Activated gamma-delta T cell treated with anti-CD3 and anti-CD28 coated beads, Interleukin-2, amount 50 U/mL, for 16 hours (primary cell): ENCODE data around the gene RASSF3.
"Not testable (repeated sequence)": the region's sequence is repeated elsewhere in the genome, so short reads cannot be mapped to it uniquely, and the experiment has no call there.

Experiments
- DNase-seq: peaks from one replicate; pipeline ENCODE4 v3.0.0-alpha.2; 2020; ENCODE audit warnings: low read depth

RASSF3 gene

GRCh38 chr12:64670019-64670418, 59.7 kb downstream of the RASSF3 start:
- DNase-seq, result no peak

DNA sequence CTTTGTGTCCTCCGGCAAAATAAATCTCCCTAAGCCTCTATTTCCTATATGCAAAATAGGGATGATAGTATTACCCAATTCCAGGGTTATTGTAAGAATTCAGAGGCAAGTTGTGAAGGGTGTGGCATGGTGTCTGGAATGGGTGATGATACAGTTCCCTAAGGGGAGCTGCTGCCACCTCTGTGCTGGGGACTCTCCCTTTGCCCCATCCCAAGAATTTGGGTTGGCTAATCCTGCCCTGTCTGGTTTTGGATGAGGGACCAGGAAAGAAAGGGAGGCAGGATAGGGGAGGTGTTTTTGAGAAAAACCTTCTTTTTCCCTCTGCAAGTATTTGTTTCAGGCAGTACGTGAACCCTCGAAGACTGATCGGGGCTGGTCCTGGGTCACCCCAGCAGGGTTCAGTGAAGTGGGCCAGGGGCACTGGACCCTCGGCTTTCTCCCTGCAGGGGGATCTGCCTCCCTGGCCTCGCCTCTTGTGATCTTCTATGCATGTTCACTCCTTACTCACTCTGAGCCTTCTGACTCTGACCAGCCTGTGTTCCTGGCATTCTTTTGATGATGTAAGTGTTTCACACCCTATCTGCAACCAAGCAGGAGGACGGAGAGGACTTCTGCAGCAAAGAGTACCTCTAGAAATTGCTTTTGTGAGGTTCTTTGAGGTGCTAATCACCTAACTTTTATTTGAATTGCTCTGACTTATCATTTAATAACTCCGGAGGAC, 60.8 kb downstream of the RASSF3 start:
- no peak for DNase-seq

DNA sequence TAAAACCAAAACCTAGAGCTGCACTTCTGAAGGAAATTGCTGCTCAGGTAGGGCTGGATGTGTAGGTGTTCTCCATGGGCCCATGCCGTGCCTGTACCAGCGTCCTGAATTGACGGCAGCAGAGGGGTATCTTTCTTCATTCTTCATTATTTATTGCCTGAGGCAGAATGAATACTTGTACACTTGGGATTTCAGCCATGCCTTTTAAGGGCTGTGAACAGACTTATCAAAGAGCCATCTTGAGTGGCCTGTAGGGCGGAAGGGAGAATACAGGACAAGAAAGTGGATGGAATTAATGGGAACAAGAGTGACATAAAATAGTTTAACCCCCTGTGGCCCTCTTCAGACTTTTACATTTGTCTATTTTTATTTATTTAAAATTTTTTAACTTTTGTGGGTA, 61.4 kb downstream of the RASSF3 start:
- no peak for DNase-seq

GRCh38 chr12:64672925-64673409, 62.7 kb downstream of the RASSF3 start:
- no peak for DNase-seq

DNA sequence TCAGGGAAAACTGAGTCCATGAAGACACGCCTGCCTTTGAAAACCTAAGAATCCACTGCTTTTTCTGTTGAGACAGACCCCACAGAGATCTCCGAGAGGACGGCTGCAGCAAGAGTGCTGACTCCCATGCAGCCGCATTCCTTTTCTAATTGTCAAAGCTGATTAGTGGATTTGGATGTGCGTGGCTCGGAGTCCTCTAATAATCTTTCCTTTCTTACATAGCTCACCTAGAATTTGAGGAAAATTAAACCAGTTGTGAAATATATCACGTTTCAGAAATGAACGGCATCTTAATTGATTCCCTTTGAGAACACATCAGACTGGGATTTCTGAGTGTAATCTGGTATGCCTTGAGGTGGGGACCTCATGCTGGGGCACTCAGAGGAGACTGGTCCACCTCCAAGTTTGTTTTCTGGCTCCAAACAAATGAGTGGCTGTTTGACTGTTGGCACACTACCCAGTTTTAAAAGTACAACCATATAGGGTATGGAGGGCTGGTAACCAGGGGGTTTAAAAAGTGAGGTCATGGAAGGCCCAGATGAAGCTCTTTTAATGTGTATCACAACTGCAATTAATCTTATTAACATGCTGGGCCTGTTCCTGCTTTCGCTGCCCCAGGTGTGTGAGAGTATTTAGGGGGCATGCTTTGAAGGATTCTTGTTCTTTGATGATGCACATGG, 63.3 kb downstream of the RASSF3 start:
- DNase-seq, result no peak

DNA sequence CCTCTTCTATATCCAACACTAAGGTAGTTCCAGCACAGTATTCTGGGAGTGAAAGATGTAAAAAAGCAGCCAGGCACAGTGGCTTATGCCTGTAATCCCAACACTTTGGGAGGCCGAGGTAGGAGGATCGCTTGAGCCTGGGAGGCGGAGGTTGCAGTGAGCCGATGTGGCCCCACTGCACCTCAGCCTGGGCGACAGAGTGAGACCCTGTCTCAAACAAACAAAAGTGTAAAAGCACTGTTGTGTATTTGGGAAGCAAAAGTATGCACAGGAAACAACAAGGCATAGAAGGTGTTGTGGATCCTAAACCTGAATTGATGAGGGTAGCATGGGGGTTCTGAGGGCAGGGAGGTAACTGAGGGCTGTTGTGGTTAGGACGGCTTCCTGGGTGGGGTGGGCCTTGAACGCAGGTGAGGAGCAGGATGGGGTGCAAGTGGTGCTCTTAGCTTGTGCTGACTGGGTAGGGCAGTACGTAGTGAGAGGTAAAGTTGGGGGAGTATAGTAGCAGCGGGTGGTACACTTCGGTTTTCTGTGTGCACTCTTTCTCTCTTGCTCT, 64.2 kb downstream of the RASSF3 start:
- DNase-seq, result no peak

DNA sequence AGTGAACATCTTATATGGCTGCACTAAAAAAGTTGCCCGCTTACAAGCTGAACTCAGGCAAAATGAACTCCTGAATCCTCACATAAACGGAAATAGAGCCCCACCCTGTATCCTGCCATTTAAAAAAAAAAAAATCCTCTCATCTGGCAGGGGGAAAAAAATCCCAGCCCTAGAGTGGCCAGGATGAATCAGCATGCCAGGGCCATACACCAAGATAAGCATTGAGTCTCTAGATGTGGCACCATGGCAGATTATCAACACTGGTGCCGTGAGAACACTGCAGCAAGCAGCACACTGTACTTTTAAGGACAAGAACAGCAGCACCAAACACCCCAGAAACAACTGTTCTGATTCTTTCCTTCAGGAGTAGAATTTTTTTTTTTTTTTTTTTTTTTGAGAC, 65.5 kb downstream of the RASSF3 start:
- no peak for DNase-seq

GRCh38 chr12:64678248-64678647, 68.0 kb downstream of the RASSF3 start:
- no peak for DNase-seq

- no peak for DNase-seq
Observed at GRCh38 chr12:64678835-64679234, 68.5 kb downstream of the RASSF3 start.

GRCh38 chr12:64679487-64680001, 69.2 kb downstream of the RASSF3 start:
- DNase-seq, result peak; percentile 37

DNA sequence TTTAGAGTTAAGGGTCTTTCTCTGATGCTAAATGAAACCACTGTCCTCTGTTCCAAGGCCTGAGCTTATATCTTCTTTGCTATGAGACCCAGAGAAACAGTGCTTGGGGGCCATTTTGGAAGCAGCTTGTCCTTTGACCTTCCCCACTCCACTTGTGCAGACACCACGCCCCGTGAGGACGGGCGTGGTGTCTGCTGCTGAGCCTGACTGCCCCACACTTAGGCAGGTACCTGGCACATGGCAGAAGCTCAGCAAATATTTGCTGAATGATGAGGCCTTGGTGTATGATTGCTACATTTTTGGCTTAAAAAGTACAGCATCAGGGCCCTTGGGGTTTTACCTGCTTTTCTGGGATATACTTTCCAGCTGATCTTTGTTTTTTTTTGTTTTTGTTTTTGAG, 69.9 kb downstream of the RASSF3 start:
- DNase-seq, result no peak

DNA sequence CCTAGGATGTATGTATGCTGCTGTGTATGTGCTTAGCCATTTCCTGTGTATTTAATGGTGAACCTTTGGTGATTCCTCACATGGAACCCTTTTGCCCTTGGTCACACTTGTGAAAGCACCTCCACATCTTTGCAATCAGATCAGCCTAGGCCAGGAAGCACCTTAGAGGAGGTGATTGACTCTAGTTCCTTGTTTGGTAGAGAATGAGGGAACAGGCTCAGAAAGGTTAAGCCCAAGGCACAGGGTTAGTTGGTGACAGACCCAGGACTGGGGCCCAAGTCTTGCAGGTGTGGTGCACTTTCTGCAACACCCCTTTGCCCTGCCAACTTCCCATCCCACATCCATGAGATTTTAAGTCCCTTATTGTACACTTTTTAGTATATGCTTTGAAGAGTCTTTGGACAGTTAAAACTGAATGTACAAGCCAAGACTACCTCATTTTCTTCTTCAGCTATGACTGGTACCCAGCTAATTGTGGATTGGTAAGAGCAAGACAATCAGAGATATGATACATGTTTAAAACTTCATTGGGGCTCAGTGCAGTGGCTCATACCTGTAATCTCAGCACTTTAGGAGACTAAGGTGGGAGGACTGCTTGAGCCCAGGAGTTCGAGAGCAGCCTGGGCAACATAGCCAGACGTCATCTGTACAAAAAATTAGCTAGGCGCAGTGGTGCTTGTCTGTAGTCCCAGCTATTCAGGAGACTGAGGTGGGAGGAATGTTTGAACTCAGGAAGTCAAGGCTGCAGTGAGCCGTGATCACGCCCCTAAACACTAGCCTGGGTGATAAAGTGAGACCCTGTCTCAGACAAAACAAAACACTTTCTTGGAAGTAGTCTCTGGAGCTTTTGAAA, 71.1 kb downstream of the RASSF3 start:
- DNase-seq, result no peak

DNA sequence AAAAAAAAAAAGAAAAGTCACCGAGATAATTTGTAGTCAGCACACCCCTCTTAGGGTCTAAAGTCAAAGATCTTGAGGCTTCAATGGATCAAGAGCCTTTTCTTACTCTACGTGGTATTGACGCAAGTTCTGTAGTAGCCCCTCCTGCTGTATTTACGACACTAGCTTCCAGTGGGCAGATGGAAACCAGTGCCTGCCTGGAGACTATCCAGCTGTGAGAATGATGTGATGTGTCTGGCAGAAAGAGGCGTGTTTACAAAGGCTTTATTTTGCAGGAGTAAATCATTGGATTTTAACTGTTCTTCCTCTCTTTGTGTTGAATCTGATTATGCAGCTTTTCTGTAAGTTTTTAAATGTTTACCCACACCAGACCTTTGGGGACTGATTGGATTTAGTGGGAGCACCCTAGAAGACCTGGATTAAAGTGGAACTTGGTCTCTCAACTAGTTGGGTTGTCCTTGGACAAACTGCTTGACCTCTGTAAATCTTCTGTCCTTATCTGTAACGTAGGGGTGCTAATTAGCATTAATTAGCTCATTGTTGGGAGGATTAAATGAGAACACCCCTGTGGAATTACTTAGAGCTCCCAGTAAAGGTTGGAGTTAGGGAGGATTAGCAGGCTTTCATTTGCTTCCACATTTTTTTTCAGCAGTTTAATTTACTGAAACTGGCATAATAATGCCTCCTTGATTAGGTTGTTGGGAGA, 72.4 kb downstream of the RASSF3 start:
- no peak for DNase-seq

GRCh38 chr12:64683816-64684543, 73.7 kb downstream of the RASSF3 start:
- DNase-seq, result no peak

GRCh38 chr12:64685050-64685449, 74.8 kb downstream of the RASSF3 start:
- no peak for DNase-seq

- DNase-seq, result no peak
Observed at GRCh38 chr12:64685605-64686004, 75.3 kb downstream of the RASSF3 start.

- DNase-seq, result no peak
Observed at GRCh38 chr12:64687816-64688215, 77.5 kb downstream of the RASSF3 start.

DNA sequence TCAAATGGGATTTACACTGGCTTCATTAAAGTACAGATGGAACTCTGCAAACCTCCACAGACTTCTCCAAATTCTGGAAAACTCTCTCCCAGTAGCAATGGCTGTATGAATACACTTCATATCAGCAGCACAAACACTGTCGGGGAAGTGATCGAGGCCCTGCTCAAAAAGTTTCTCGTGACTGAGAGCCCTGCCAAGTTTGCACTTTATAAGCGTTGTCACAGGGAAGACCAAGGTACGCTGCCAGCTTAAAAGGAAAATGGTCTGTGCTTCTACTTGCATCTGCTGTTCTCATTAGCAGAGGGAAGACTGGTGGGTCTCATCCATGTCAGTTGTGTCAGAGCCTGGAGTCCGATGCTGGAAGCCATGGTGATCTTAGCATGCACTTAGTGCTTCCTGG, 77.9 kb downstream of the RASSF3 start:
- no peak for DNase-seq

GRCh38 chr12:64688715-64689114, 78.4 kb downstream of the RASSF3 start:
- no peak for DNase-seq

DNA sequence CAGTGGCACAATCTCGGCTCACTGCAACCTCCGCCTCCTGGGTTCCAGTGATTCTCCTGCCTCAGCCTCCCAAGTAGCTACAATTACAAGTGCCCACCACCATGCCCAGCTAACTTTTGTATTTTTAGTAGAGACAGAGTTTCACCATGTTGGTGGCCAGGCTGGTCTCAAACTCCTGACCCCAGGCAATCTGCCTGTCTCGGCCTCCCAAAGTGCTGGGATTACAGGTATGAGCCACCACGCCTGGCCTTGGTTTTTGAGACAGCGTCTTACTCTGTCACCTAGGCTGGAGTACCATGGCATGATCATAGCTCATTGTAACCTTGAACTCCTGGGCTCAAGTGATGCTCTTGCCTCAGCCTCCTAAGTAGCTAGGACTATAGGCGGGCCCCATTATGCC, 79.9 kb downstream of the RASSF3 start:
- DNase-seq, result not testable (repeated sequence)
